Neutrophil (primary cell): ENCODE data around the gene C16orf89.

ENCODE experiments used
- H3K27ac ChIP-seq: fragments of 200-600 bp; sonication (generic); 2 replicates; pipeline ENCODE4 v1.5.1; 2016; ENCODE audit warnings: mild to moderate bottlenecking, moderate library complexity
- H3K27me3 ChIP-seq: fragments of 200-600 bp; sonication (generic); 2 replicates; pipeline ENCODE4 v1.6.0; 2016; ENCODE audit warnings: mild to moderate bottlenecking
- H3K36me3 ChIP-seq: fragments of 200-600 bp; sonication (generic); 2 replicates; pipeline ENCODE4 v1.5.1; 2017
- H3K4me1 ChIP-seq, 2 experiments: fragments of 200-600 bp in 1 of 2; sonication (generic) in 1 of 2; 1 replicate in 1 of 2; 2 replicates in 1 of 2; pipeline versions ENCODE4 v1.5.1 to v1.6.1; 2013 to 2016; ENCODE audit warnings: low read depth in 1 of 2, low read length in 1 of 2, mild to moderate bottlenecking in 1 of 2, moderate library complexity in 1 of 2; ENCODE audit not compliant: control insufficient read depth in 1 of 2, insufficient read depth in 1 of 2
- H3K4me3 ChIP-seq, 2 experiments: fragments of 200-600 bp in 1 of 2; sonication (generic) in 1 of 2; 1 replicate in 1 of 2; 2 replicates in 1 of 2; pipeline ENCODE4 v1.5.1; 2013 to 2016; ENCODE audit warnings: low read depth in 1 of 2, low read length in 1 of 2, mild to moderate bottlenecking in 1 of 2, moderate library complexity in 1 of 2
- H3K9me3 ChIP-seq: fragments of 200-600 bp; sonication (generic); 2 replicates; pipeline ENCODE4 v1.5.1; 2016
- TF ChIP-seq, protein P1 (sequence below): fragments of 200-600 bp; sonication (generic); IDR thresholded peaks from 2 replicates; pipeline ENCODE4 v1.5.1; 2016; ENCODE audit warnings: antibody characterized with exemption

Gene C16orf89

DNA sequence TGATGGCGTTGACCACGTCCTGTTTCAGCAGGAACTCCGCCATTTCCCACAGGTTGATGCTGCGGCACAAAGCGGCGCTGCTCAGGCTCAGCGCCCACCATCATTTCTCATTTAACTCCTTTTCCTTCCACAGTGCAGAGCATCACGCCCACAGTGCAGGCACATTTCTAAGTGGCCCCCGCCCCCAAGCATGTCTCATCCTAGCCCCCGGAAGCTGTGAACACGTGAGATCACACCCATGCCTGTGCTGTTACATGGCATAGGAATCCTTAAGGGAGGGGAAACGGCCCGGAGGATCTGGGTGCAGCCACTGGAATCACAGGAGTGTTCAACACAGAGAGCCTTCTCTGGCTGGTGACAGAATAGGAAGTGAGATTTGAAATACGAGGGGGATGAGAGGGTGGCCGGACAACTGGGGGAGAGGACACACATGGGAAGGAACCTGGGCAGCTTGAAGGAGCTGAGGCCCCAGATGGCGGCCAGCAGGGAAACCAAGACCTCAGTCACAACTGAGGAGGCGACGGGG is 36.7 kb downstream of the C16orf89 start:
- TF ChIP-seq, protein P1, sequence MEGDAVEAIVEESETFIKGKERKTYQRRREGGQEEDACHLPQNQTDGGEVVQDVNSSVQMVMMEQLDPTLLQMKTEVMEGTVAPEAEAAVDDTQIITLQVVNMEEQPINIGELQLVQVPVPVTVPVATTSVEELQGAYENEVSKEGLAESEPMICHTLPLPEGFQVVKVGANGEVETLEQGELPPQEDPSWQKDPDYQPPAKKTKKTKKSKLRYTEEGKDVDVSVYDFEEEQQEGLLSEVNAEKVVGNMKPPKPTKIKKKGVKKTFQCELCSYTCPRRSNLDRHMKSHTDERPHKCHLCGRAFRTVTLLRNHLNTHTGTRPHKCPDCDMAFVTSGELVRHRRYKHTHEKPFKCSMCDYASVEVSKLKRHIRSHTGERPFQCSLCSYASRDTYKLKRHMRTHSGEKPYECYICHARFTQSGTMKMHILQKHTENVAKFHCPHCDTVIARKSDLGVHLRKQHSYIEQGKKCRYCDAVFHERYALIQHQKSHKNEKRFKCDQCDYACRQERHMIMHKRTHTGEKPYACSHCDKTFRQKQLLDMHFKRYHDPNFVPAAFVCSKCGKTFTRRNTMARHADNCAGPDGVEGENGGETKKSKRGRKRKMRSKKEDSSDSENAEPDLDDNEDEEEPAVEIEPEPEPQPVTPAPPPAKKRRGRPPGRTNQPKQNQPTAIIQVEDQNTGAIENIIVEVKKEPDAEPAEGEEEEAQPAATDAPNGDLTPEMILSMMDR: no peak
- H3K4me3 ChIP-seq: no peak overlapping the region
- H3K27ac ChIP-seq: no peak overlapping the region
- peaks cover 11 to 14% of the 10 kb centered on the region in 2 experiments for H3K4me1 ChIP-seq
- peaks cover 9% of the 10 kb centered on the region for H3K27me3 ChIP-seq
- H3K9me3 ChIP-seq: no peaks in the 10 kb centered on the region
- peaks cover 10% of the 10 kb centered on the region for H3K36me3 ChIP-seq

GRCh38 chr16:5027575-5028235 is 38.1 kb downstream of the C16orf89 start:
- H3K27ac ChIP-seq: no peak overlapping the region
- H3K4me1 ChIP-seq: peaks cover 0 to under 1% of the 10 kb centered on the region in 2 experiments
- no peak overlapping the region for H3K4me3 ChIP-seq
- H3K36me3 ChIP-seq: peaks cover 10% of the 10 kb centered on the region
- H3K27me3 ChIP-seq: peaks cover 2% of the 10 kb centered on the region
- H3K9me3 ChIP-seq: no peaks in the 10 kb centered on the region
- TF ChIP-seq, protein P1: no peak

GRCh38 chr16:5027086-5027485 is 38.7 kb downstream of the C16orf89 start:
- Histone ChIP-seq H3K27ac (no peak overlapping the region), H3K27me3 (no peaks in the 10 kb centered on the region), H3K4me3 (no peak overlapping the region), H3K9me3 (no peaks in the 10 kb centered on the region), H3K4me1 (no peaks in the 10 kb centered on the region), H3K36me3 (peaks cover 10% of the 10 kb centered on the region)
- TF ChIP-seq, protein P1: no peak

DNA sequence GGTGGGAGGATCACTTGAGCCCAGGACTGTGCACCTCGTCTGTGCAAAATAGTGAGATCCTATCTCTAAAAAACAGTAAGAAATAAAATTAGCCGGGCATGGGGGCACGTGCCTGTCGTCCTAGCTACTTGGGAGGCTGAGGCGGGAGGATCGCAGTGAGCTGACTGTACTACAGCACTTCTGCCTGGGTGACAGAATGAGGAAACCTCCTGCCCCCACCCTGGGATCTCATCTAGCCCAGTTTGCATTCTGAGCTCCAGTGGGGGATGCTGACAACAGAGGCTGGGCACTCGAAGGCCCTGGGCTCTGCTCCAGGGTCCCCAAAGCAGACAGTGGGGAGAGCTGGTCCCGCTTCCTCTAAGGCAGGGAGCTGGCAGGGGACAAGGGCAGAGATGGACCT is 39.1 kb downstream of the C16orf89 start:
- Histone ChIP-seq H3K36me3 (peaks cover 10% of the 10 kb centered on the region), H3K9me3 (no peaks in the 10 kb centered on the region), H3K4me1 (no peaks in the 10 kb centered on the region), H3K4me3 (no peak overlapping the region), H3K27me3 (no peaks in the 10 kb centered on the region), H3K27ac (no peak overlapping the region)
- TF ChIP-seq, protein P1: no peak

DNA sequence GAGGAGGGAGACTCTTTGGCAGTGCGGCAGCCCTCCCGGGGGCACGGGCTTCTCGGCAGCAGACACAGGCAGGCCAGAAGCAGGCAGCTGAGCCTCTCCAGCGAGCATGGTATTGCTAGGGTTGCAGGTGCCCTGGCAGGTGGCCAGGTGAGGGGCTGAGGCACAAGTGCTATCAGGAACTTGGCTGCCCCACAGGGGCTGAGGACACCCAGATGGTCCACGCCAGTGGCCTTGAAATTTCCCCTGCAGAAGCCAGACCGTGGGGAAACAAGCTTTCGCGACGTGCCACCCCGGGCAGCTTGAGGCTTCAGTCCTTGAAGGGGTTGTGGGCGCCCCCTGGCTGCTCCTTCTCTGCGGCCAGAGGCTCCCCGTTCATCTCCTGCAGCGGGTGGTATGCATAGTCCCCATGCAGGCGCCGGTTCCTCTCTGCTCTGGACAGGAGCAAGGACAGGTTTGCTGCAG is 40.6 kb downstream of the C16orf89 start:
- no peak overlapping the region for H3K4me3 ChIP-seq
- no peaks in the 10 kb centered on the region for H3K27me3 ChIP-seq
- no peaks in the 10 kb centered on the region for H3K4me1 ChIP-seq
- H3K36me3 ChIP-seq: peaks cover 10% of the 10 kb centered on the region
- TF ChIP-seq, protein P1: no peak
- H3K27ac ChIP-seq: no peak overlapping the region
- H3K9me3 ChIP-seq: no peaks in the 10 kb centered on the region
